Kidney glomerular epithelial cell (primary cell): ENCODE results near the gene PRKAG1.
A peak's percentile ranks its signal among the peaks of the same experiment; 100 is the strongest.
"Not testable (repeated sequence)": the region's sequence is repeated elsewhere in the genome, so short reads cannot be mapped to it uniquely, and the experiment has no call there.

Source experiments
- DNase-seq: peaks from one replicate; lab custom pipeline; 2025; lab: John Stamatoyannopoulos, UW

PRKAG1 gene

GRCh38 chr12:49018261-49019119 is at the start of gene PRKAG1:
TSS of gene PRKAG1 (minus strand) at chr12:49018776. CDS start at chr12:49018740, 36 bp downstream.
- peak; percentile 87 for DNase-seq

- DNase-seq, result no peak
Measured at GRCh38 chr12:49066120-49066519, 47.5 kb upstream of the PRKAG1 start.

- DNase-seq, result no peak
Measured at GRCh38 chr12:49064767-49065152, 46.2 kb upstream of the PRKAG1 start.

- not testable (repeated sequence) for DNase-seq
Measured at GRCh38 chr12:49061916-49062315, 43.3 kb upstream of the PRKAG1 start.

GRCh38 chr12:49061157-49061650 is 42.6 kb upstream of the PRKAG1 start:
- DNase-seq, result no peak

GRCh38 chr12:49060237-49061156 is 41.9 kb upstream of the PRKAG1 start, which contains the start of gene KMT2D:
TSS of gene KMT2D (minus strand) at chr12:49060794. CDS start at chr12:49055324, 5,470 bp downstream.
- DNase-seq, result peak; percentile 80

- DNase-seq, result no peak
Measured at GRCh38 chr12:49059299-49060171, 41.0 kb upstream of the PRKAG1 start.

GRCh38 chr12:49059045-49059298 is 40.4 kb upstream of the PRKAG1 start:
- no peak for DNase-seq

- DNase-seq, result no peak
Measured at GRCh38 chr12:49058366-49059044, 39.9 kb upstream of the PRKAG1 start.

GRCh38 chr12:49057888-49058287 is 39.3 kb upstream of the PRKAG1 start:
- DNase-seq, result no peak

GRCh38 chr12:49055978-49056754 is 37.6 kb upstream of the PRKAG1 start:
- no peak for DNase-seq

- no peak for DNase-seq
Measured at GRCh38 chr12:49055092-49055491, 36.5 kb upstream of the PRKAG1 start.

- no peak for DNase-seq
Measured at GRCh38 chr12:49054524-49054923, 35.9 kb upstream of the PRKAG1 start.

GRCh38 chr12:49054096-49054495 is 35.5 kb upstream of the PRKAG1 start:
- DNase-seq, result no peak

- no peak for DNase-seq
Measured at GRCh38 chr12:49052451-49053208, 34.1 kb upstream of the PRKAG1 start.

GRCh38 chr12:49051777-49052438 is 33.3 kb upstream of the PRKAG1 start:
- no peak for DNase-seq

- no peak for DNase-seq
Measured at GRCh38 chr12:49051373-49051764, 32.8 kb upstream of the PRKAG1 start.

- no peak for DNase-seq
Measured at GRCh38 chr12:49050507-49051372, 32.2 kb upstream of the PRKAG1 start.
